GM19238 (cell line): ENCODE data around the gene ZNF683.

Experiments used
- DNase-seq: peaks from one replicate; pipeline ENCODE4 v3.0.0; 2011; ENCODE audit warnings: low spot score; ENCODE audit not compliant: insufficient read length

The ZNF683 gene

DNA sequence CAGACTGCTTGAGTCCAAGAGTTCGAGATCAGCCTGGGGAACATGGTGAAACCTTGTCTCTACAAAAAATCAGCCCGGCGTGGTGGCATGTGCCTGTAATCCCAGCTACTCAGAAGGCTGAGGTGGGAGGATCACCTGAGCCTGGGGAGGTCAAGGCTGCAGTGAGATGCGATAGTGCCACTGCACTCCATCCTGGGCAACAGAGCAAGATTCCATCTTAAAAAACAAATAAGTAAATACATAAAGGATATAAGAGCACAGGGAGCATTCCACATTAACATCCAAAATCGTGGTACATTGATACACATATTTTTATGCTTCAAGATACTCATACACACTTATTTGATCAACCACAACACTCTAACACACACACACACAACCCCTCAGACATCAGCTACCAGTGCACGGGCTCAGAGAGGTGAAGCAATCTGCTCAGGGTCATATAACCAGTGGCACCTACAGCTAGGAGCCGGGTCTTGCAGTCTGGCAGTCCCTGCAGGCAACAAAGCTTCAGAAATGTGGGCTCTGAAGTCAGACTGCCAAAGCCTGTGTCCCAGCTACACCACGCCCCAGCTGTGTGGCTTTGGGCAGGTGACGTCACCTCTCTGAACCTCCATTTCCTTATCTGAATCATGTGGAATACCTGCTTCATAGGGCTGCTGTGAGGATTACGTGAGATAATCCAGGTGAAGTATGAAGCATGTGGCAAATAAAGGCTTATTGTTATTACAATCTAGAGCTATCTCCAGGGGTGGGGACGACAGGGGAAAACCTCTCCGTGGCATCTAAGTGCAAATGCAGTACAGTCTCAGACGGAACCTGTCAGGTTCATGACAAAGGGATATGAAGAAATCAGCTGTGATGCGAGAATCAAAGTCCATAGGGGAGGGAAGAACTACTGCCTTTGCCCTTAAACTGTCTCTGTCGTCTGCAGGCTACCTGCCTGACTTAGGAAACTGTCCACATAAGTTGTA lies 13.9 kb downstream of the ZNF683 start:
- DNase-seq = no peak

DNA sequence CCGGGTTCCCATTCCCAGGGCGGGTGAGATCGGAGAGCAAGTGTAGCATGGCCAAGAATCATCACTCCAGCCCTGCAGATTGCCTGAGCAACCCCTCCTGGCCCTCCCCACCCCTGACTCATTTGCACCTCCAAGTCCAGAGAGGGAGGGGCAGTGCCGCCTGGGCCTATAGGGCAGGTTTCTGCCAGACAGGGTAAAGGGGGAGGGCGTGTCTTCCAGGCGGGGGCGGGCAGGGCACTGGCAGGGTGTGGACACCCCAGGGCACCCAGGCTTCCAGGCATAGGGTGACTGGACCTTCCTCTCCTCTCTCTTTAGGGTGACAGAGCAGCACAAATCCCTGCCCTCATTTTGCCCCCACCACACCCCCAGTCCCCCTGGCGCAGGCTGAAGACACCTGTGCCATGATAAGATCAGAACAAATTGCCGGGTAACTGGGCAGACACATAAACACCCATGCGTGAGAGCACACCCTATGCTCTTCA lies 15.4 kb downstream of the ZNF683 start:
- DNase-seq = no peak

DNA sequence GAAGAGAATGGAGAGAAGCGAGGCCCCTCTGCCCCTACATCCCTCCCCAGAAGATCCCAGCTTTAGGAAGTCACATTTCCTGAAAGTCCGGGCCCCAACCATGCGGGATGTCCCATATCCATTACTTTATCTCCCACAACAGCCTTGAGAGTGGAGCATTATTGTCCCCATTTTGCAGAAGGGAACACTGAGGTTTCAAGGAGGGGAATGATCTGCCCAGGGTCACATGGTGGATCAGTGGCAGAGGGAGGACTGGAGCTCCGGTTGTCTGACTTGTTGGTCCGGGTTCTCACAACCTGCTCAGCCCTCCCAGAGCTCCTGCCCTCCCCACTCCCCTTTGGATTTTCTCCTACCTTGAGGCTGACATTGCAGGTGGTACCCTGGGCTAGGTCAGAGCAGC lies 16.4 kb downstream of the ZNF683 start:
- no peak for DNase-seq

DNA sequence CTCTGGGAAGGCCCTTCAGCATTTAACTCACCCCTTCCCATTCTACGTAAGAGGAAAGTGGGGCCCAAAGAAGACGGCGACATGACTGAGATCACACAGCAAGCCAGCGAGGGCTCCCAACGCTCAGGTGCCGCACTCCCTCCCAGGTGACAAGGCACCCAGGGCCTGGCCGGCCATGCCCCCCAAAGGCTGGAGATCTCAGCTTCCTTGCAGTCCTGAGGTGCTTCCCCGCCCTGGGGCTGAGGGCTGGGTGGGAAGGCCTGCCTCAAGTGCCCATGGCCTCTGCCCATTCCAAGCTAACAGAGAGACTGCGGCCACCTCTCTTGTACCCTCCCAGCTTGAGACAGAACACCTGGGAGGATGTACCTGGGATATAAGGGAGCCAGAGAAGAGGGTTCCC lies 17.6 kb downstream of the ZNF683 start:
- DNase-seq = no peak

DNA sequence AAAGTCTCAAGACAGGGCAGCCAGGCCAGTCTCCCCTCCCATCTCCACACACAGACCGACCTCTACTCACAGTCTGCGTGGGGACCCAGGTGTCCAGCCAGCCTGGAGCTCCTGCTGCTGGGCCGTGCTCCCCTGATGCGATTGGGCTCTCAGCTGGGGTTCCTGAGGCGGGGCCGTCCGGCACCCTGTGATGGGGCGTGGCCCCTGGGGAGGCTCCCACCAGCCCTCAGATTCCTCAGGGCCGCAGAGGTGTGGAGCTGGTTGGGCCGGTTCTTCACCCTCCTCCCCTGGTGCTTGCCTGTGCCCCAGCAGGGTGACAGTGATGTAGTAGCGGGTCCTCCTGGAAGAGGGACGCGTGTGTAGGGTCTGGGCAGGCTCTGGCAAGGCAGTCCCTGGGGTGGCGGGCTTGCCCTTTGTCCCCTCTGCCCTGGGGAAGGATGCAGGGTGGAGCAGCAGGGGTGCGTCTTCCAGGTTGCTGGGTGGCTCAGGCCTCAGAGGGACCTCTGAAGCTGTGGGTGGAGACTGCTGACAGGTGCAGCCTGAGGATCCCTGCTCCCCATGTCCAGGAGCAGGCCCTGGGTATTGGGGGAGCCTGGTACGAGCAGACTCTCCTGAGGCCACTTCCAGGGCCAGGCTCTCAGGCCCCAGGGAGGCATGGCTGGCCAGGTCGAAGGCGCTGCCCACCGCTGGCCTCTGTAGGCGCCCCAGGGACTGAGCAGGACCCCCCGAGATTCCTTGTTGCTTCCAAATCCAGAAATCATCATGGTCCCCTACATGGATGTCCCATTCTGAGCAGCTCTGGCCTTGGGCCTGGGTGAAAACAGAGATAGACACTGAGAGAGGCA lies 18.4 kb downstream of the ZNF683 start, which contains the start of gene CRYBG2:
TSS of gene CRYBG2 (minus strand) at position 155 of the 845 bp plus-strand sequence. CDS start 7,473 bp downstream, outside the sequence.
- no peak for DNase-seq

DNA sequence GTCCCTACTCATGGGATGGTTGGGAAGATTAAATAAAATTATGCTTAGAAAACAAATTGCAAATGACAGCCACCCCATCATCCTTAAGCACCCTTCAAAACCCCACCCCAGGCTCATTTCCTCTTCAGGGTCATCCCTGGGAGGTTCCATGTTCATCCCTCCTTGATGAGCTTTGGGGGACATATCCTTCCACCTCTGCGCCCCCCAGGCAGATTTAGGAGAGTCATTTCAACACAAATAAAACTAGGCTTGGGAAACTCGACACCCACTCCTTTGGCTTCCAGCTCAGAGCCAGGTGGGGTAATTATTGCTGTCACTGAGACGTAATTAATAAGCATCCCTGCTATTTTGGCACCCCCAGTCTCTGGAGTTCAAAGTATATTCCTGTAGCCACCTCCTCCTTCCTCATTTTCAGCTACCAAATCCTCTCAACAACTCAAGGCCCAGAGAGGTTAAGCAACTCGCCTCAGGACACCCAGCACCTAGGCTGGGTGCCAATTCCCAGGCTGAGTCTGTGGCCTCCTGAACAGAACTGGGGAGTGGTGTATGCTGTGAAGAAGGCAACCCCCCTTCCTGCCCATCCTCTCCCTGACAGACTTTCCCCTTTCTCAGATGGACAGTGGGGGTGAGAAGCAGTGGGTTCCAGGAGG lies 19.2 kb downstream of the ZNF683 start:
- DNase-seq = no peak

DNA sequence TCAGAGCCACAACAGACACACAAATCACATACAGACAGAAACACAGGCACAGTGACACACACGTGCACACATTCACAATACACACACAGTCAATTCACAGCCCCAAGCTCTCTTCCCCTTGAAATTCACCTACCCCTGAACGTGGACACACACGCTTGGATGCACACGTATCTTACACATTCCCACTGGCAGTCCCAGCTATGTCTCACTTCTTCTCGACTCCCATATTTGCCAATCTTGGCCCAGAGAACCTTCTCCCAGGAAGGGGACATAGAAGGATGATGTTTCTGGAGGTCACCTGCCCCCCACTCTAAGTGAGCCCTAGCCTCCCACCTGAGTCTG lies 20.2 kb downstream of the ZNF683 start:
- DNase-seq = no peak

DNA sequence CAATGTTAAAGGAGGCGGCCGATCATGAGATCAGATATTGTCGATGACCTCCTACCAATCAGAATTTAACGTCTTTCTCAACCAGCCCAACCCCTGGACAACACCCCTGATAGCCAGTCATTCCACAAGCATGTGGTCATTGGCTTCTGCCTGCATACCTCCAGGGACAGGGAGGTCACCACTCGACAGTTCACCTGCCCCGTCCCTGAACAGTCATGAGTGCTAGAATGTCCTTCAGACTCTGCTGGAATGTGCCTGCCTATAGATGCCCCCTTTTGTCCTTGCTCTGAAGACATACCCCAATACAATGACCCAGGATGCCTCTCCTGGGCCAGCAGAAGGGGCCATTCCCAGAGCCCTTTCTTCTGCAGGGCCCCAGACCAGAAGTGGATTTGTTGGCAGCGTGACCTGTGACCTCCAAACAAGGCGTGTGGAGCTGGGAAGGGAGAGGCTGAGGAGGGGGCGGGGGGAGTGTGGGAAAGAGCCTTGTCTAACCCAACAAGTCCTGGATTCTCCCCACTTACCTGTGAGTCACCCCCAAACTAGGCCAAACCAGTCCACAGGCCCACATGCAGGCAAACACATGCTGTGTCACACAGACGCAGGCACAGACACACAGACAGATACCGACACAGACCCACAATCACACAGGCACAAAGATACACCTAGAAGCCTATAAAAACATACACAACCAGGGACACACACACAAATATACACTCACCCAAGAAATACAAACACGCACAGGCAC lies 20.8 kb downstream of the ZNF683 start:
- DNase-seq = no peak

DNA sequence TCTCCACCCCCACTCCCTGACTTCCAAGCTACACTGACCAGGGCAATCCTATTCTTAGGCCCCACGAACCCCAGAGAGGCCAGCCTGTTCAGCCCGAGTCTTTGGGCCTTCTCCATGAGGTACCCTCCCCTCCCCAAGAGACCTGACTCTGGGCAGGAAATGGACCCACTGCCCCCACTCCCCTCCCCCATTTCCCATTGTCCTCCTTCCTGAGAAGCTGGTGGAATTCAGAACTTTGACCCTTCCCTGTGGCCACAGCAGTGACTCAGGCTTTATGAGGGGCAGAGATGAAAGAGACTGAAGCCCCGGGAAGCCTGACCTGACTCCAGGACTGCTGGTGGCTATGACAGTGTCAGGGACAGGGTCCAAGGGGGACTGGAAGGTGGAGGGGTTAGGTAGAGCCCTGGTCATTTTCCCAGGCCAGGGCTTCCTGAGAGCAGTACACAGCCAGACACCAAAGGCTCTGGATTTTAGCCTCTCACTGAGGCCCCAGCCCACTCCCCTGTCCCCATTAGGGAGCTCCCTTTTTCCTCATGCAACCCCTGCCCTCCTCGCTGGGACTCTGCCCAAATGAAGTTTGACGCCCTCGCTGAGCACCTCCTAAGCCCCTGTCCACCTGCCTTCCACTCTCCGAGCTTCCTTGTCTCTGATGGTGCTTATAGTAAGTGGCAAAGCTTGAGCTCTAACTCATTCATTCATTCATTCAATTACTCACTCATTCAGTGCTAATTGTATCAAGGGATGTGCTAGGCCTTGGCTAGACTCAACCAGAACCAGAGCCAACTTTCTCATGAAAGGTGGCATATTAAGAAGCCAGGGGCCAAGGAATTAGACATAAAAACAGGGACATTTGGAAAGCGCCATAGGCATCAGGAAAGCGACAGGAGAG lies 21.6 kb downstream of the ZNF683 start:
- DNase-seq = no peak

DNA sequence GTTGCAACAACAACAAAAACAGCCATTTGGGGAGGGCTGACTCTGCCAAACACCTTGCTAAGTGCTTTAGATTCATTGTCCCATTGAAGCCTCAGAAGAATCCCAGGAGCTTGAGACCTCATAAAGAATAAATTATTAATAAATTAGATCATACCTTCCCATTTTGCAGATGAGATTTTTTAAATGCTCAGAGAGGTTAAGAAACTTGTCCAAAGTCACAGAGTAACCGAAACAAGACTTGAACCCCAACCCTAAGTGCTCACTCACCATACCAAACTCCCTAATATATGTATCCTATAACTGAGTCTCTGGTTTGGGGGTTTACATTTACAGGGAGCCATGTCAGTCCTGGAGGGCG lies 22.2 kb downstream of the ZNF683 start:
- no peak for DNase-seq

DNA sequence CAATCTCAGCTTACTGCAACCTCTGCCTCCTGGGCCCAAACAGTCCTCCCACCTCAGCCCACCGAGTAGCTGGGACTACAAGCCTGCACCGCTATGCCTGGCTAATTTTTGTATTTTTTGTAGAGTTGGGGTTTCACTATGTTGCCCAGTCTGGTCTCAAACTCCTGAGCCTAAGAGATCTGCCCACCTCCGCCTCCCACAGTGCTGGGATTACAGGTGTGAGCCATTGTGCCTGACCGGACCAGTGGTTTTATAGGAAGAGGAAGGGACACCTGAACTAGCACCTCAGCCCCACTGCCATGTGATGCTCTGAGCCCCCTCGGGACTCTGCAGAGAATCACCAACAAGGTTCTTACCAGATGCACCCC lies 22.7 kb downstream of the ZNF683 start:
- no peak for DNase-seq

DNA sequence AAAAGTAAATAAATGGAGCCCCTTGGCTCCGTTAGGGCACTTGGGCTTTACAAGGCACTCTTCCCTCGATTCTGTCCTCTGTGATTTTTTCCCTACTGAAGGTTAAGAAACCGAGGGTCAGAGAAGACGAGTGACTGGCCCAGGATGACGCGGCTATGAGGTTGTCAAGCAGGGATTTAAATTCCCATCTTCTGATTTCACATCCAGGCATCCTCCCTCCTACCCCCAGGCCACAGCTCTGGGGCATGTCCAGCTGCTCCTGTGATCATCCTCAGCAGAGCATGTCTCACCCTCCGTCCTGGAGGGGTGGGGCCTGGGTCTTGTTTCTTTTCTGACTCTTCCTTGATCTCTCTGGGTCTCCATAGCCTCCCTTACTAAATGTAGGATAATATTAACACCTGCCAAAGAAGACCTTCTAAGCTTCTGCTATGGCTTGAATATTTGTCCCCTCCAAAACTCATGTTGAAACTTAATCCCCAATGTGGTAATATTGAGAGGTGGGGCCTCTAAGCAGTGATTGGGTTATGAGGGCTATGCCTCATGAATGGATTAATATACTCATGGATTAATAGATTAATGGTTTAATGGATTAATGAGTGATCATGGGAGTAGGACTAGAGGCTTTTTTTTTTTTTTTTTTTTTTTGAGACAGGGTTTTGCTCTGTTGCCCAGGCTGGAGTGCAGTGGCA lies 23.2 kb downstream of the ZNF683 start:
- no peak for DNase-seq

DNA sequence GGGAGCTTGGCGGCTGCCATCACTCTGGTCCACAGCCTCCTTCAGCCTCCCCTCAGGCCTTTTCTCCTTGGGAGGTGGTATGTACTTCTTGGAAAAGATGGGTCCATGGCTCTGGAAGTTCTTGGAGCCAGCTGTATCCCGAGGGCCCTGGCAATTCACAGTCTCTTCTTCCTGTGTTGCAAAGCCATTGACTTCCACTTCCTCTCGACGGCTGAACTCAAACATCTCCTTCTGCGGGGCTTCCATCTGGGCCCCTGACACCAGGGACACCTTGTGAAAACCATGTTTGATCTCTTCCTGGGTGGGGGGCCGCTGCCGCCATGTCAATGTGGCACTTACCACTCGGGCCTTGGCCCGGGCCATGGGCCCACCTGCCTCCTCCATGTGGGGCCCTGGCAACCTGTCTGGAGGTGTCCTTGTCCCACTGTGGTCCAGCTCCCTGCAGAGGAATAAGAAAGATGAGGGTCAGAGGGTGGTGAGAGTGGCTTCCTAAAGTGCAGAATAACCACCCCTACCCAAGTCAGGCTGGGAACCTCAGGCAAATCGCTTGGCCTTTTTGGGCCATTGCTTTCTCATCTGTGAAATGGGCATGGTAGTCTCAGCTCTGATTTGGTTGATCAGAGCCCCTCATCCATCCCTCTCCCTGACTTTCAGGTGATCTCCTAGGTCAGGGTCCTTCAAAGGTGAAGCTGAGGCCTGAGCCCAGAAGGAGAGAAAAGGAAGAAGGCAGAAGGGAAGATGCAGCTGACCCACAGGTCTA lies 26.1 kb downstream of the ZNF683 start:
- DNase-seq = no peak

DNA sequence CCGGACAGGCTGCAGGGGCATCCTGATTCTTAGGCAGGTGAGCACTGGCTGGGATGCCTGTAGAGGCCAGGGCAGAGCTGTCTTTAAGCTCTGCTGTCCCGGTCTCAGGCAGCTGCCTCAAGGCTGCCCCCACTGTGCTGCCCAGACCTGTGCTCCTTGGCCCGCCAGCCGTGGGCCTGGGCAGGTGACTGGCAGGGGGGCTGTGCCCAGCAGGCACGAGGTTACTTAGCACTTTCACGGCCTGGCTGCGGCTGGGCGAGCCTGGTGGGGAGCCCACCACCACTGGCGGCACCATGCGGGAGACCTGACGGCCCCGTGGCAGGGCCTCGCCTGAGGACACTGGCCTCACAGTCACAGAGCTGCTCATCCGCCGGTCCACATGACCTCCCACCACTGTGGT lies 26.8 kb downstream of the ZNF683 start:
- DNase-seq = no peak

DNA sequence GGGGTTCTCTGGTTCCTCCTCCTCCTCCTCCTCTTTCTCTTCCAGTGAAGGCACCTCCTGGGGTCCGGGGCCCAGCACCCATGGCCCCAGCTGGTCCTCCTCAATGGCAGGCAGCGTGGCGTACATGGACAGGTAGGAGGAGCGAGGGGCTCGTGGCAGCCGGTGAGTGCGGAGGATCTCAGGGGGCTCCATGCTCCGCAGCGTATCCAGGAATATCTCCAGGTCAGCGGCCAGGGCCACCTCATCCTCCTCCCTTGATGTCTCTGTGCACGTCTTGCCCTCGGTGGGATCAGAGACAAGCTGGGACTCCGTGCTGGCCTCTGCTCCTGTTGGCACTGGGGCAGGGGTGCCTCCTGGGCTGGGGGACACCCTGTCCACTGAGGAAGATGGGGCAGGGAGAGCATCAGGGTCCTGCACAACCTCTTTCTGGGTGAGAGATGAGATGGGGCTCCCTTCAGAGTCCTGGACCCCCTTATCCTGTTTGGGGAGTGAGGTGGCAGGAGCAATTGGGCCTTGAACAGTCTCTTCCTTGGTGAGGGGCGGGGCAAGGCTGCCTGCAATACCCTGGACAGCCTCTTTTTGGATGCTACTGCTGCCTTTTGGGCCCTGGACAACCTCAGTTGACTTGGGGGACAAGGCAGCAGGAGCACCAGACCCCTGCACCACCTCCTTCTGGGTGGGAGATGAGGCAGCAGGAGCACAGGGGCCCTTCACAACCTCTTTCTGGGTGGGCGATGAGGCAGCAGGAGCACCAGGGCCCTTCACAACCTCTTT lies 28.2 kb downstream of the ZNF683 start:
- DNase-seq = no peak

DNA sequence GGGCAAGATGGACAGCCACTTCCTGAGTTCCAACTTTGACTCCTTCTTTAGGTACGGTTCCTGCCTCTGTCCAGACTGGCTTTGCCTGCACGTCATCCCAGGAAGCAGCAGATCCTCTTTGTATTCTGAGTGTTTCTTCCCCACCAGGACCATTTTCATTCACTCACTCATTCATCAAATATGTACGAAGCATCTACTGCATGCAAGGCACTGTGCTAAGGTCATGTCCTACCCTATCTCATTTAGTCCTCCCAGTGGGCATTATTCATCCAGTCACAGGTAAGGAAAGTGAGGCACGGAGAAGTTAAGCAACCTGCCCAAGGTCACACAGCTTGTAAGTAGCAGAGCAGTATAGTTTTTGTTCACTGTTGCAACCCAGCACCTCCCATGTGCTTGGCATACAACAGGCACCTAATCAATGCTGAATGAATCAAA lies 32.5 kb downstream of the ZNF683 start:
- DNase-seq = no peak

DNA sequence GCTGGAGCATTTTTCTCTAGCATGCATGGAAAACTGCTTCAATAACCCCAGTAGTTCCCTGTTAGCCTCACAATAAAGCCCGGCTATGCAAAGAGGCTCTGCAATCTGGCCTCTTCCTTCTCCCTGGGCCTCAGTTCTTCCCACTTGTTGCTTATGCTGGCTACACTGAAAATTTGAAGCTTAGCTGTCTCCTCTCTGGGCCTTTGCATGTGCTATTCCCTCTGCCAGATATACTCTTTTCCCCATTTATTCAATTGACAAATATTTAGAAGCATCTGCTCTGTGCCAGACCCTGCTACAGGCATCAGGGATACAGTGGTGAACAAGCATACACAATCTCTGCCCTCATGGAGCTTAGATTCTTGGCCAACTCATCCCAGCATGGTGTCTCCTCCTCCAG lies 33.9 kb downstream of the ZNF683 start:
- no peak for DNase-seq

DNA sequence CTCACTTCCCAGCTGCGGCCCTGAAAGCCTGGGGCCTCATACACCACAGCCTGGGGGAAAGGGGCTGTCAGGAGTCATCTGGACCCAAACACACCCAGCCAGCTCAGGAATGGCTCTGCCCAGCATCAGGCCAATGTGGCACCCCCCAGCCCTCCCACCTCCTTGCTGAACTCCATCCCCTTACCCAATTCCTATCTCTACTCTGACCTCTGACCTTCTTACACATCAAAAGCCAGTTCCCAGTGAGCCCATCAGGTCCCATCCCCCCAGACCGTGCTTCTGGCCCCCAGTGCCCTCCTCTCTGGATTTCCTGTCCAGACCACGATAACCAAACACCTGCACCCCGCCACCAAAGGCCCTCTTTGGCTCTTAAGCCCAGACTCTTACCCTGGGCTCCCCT lies 34.9 kb downstream of the ZNF683 start:
- no peak for DNase-seq
